Prostate gland (tissue), 2 donors: ENCODE data around the gene GNB5. TPM values are rescaled to one million over a fixed set of nuclear protein-coding genes. Genes with fewer than 3 reads are reported as not detected.

Source experiments
- DNase-seq: peaks from one replicate; pipeline ENCODE4 v3.0.0-alpha.2; 2019; ENCODE audit warnings: low spot score
- H3K27ac ChIP-seq, 2 donors: fragments of 200-600 bp; sonication (generic); 2 replicates each; pipeline ENCODE4 v1.5.1; 2017 to 2019
- H3K27me3 ChIP-seq: fragments of 200-600 bp; sonication (generic); replicated peaks from 2 replicates; pipeline ENCODE4 v1.5.1; 2019; ENCODE audit not compliant: insufficient read depth
- H3K36me3 ChIP-seq, 2 donors: fragments of 200-600 bp; sonication (generic); 1 replicate in 1 of 2; 2 replicates in 1 of 2; pipeline versions ENCODE4 v1.5.1 to v1.8.1; 2017 to 2019
- H3K4me1 ChIP-seq: fragments of 200-600 bp; sonication (generic); replicated peaks from 2 replicates; pipeline ENCODE4 v1.5.1; 2019
- H3K4me3 ChIP-seq, 2 donors: fragments of 200-600 bp; sonication (generic); 2 replicates each; pipeline ENCODE4 v1.5.1; 2017 to 2019
- H3K9me3 ChIP-seq: fragments of 200-600 bp; sonication (generic); 2 replicates; pipeline ENCODE4 v1.5.1; 2017
- CTCF ChIP-seq, 4 experiments: fragments of 200-600 bp in 2 of 4; fragments of 450-650 bp in 2 of 4; sonication (generic) in 2 of 4; IDR thresholded peaks; 1 replicate in 3 of 4; 2 replicates in 1 of 4; pipeline ENCODE4 v1.5.1; 2016 to 2019; ENCODE audit warnings: antibody characterized with exemption in 4 of 4, mild to moderate bottlenecking in 2 of 4, moderate library complexity in 2 of 4
- POLR2A ChIP-seq: fragments of 450-650 bp; IDR thresholded peaks from one replicate; pipeline ENCODE4 v1.6.1; 2016; ENCODE audit warnings: antibody characterized with exemption, mild to moderate bottlenecking
- POLR2AphosphoS5 ChIP-seq: sonication (generic); formaldehyde crosslinking; IDR thresholded peaks from one replicate; pipeline ENCODE4 v1.6.1; 2017; ENCODE audit warnings: antibody characterized with exemption
- WGBS: methylation state at CpG from one replicate; pipeline ENCODE4 v1.1.5; 2018; 5-methylcytosine and 5-hydroxymethylcytosine counted together
- intact Hi-C: fragments of 100-400 bp; cut with DNase I; formaldehyde crosslinking; loops from one replicate; pipeline ENCODE4 v1.14.2; 2022
- total RNA-seq, 2 donors: library from RNA; depleted of rRNA; stranded (reverse); fragments of >200 nt; gene quantifications; one replicate each; pipeline ENCODE4 v1.1.0, GENCODE V29; 2016

GNB5 gene
- total RNA-seq, 2 donors from 2014 or later: 23.3 to 85.7 TPM

- DNase-seq: no peak
- intact Hi-C loops: no loop called here
- Histone ChIP-seq H3K27ac (no peak overlapping the region), H3K9me3 (no peaks in the 10 kb centered on the region), H3K36me3 (no peaks in the 10 kb centered on the region), H3K4me1 (no peaks in the 10 kb centered on the region), H3K27me3 (no peaks in the 10 kb centered on the region), H3K4me3 (no peak overlapping the region)
- no peak for TF ChIP-seq POLR2AphosphoS5
- TF ChIP-seq CTCF (IDR thresholded peaks at IDR 0.05): no peak
- WGBS: 83% methylated on average over 11 of the region's 11 CpGs
Observed at GRCh38 chr15:52186651-52187486, 4.3 kb downstream of the GNB5 start.

- no peak overlapping the region for H3K4me3 ChIP-seq
- no peaks in the 10 kb centered on the region for H3K36me3 ChIP-seq
- intact Hi-C loops: no loop called here
- no peaks in the 10 kb centered on the region for H3K27me3 ChIP-seq
- TF ChIP-seq CTCF (IDR thresholded peaks at IDR 0.05): no peak
- TF ChIP-seq POLR2AphosphoS5: no peak
- no peak for TF ChIP-seq POLR2A
- H3K4me1 ChIP-seq: no peaks in the 10 kb centered on the region
- H3K9me3 ChIP-seq: no peaks in the 10 kb centered on the region
- H3K27ac ChIP-seq: no peak overlapping the region
- no peak for DNase-seq
- WGBS: 83% methylated on average over 7 of the region's 7 CpGs
Observed at GRCh38 chr15:52185151-52185561, 6.0 kb downstream of the GNB5 start.

GRCh38 chr15:52184721-52185120 lies 6.5 kb downstream of the GNB5 start:
- no peak for DNase-seq
- Histone ChIP-seq H3K27ac (no peak overlapping the region), H3K9me3 (no peaks in the 10 kb centered on the region), H3K27me3 (no peaks in the 10 kb centered on the region), H3K4me3 (no peak overlapping the region), H3K4me1 (no peaks in the 10 kb centered on the region), H3K36me3 (no peaks in the 10 kb centered on the region)
- 39% methylated on average over 5 of the region's 5 CpGs for WGBS
- intact Hi-C loops: no loop called here
- TF ChIP-seq POLR2A: no peak
- no peak for TF ChIP-seq POLR2AphosphoS5
- TF ChIP-seq CTCF (IDR thresholded peaks at IDR 0.05): no peak

GRCh38 chr15:52183562-52184173 lies 7.5 kb downstream of the GNB5 start:
- Histone ChIP-seq H3K4me1 (no peaks in the 10 kb centered on the region), H3K27me3 (no peaks in the 10 kb centered on the region), H3K9me3 (no peaks in the 10 kb centered on the region), H3K4me3 (no peak overlapping the region), H3K36me3 (no peaks in the 10 kb centered on the region), H3K27ac (no peak overlapping the region)
- DNase-seq: no peak
- 53% methylated on average over 2 of the region's 2 CpGs for WGBS
- no peak for TF ChIP-seq POLR2A
- no peak for TF ChIP-seq POLR2AphosphoS5
- peak in 2 of 4 experiments; percentile 35 to 43 for TF ChIP-seq CTCF (IDR thresholded peaks at IDR 0.05)
- intact Hi-C loops: no loop called here
